GM13977 (cell line): Measurements from ENCODE around the gene SLC66A3.
"Not testable (repeated sequence)": the region's sequence is repeated elsewhere in the genome, so short reads cannot be mapped to it uniquely, and the experiment has no call there.

Experiments
- DNase-seq: peaks from one replicate; pipeline ENCODE4 v3.0.0; 2012; ENCODE audit warnings: low spot score
- CTCF ChIP-seq: IDR thresholded peaks from 2 replicates; pipeline ENCODE4 v1.5.1; 2012; ENCODE audit warnings: mild to moderate bottlenecking, control low read depth; ENCODE audit not compliant: insufficient read depth; ENCODE audit errors: extremely low read depth, missing control alignments
- in situ Hi-C: fragments of 300-500 bp; cut with MboI; formaldehyde crosslinking; loops from one replicate; pipeline ENCODE4 v1.12.0; 2022; ENCODE audit warnings: low sequenced_read_pairs, low pct_unique_long_range_greater_than_20kb, mixed read lengths, inconsistent platforms; ENCODE audit not compliant: unreplicated experiment

The SLC66A3 gene

GRCh38 chr2:11159574-11160170, 4.4 kb downstream of the SLC66A3 start:
- DNase-seq: no peak
- no peak for TF ChIP-seq CTCF
- in situ Hi-C loops: no loop called here

DNA sequence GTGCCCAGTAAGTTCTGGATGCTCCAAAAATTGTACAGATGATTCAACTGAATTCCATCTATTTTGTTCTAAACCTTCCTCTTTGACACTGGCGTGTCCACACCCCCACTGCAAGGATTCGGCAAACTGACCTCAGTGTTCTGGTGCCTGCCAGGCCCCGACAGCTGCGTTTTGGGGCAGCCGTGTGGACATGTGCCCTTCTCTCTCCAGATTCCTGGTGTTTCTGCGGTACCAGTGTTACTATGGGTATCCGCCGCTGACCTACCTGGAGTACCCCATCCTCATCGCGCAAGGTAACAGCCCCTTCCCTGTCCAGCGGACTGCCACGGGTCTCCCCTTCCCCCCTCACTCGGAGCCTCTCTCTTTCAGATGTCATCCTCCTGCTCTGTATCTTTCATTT, 5.0 kb downstream of the SLC66A3 start:
- in situ Hi-C loops: no loop called here
- no peak for TF ChIP-seq CTCF
- peak; percentile 8 for DNase-seq

- in situ Hi-C loops: no loop called here
- peak; percentile 79 for DNase-seq
Measured at GRCh38 chr2:11160731-11161455, 5.6 kb downstream of the SLC66A3 start.

GRCh38 chr2:11161747-11162146, 6.5 kb downstream of the SLC66A3 start:
- TF ChIP-seq CTCF: no peak
- in situ Hi-C loops: no loop called here
- DNase-seq: peak; percentile 9

More at GRCh38 chr2:11160731-11161455, 5.6 kb downstream of the SLC66A3 start:
- TF ChIP-seq CTCF: no peak

DNA sequence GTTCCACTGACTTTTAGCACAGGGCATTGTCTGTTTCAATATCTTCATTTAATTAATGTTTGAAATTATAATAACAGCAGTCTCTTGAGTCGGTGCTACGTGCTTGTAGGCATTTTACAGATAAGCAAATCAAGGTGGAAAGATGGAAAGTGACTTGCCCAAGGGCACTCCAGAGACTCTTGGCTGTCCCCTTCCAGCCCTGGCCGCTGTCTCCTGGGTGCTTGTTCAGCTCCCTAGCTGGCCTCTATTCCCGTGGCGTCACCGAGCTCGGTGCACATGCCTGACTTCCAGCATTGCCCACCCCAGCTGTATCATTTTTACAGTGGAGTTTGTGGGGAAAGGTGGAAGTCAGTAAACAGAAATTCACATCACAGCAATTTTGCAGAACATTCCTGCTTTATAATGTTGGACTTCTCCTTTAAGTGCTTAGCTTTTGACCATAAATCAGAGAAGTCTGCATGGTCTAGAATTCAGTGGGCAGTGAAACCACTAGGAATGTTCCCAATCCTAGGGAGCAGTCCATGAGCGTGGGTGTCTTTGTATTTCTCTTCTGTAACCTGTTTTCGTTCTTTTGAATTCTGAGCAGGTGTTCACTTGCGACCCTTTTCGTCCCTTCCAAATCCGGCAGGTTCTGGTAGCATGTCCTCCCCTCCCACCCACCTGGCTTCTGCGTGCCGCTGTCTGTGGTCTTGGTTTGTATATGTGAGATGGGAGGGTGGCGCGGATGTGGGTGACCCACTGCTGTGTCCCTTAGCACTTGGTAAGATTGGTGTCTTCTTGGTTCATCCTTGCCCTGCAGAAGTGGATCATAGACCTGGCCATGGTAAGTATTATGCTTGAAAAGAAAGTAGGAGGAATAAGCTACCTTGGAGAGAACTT, 8.4 kb downstream of the SLC66A3 start:
- no peak for DNase-seq
- in situ Hi-C loops: no loop called here
- TF ChIP-seq CTCF: no peak

DNA sequence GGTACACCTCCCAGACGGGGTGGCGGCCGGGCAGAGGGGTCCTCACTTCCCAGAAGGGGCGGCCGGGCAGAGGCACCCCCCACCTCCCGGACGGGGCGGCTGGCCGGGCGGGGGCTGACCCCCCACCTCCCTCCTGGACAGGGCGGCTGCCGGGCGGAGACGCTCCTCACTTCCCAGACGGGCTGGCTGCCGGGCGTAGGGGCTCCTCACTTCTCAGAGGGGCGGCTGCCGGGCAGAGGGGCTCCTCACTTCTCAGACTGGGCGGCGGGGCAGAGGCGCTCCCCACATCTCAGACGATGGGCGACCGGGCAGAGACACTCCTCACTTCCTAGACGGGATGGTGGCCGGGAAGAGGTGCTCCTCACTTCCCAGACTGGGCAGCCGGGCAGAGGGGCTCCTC, 9.8 kb downstream of the SLC66A3 start:
- in situ Hi-C loops, DNase-seq: not testable (repeated sequence)
